Osteoblast (primary cell): ENCODE results near the gene MCOLN1. TPM values are rescaled to one million over a fixed set of nuclear protein-coding genes. Genes with fewer than 3 reads are reported as not detected.

ENCODE experiments used
- DNase-seq: peaks from one replicate; pipeline ENCODE4 v3.0.0; 2011; ENCODE audit warnings: low spot score, mixed read lengths; ENCODE audit not compliant: insufficient read length; ENCODE audit errors: missing footprints
- H2AFZ ChIP-seq: 2 replicates; pipeline ENCODE4 v1.6.0; 2011; ENCODE audit warnings: mild to moderate bottlenecking, low read length
- H3K27ac ChIP-seq: 2 replicates; pipeline ENCODE4 v1.5.1; 2011; ENCODE audit warnings: mild to moderate bottlenecking, low read depth, low read length, moderate library complexity
- H3K27me3 ChIP-seq: 2 replicates; pipeline ENCODE4 v1.6.0; 2012; ENCODE audit warnings: mild to moderate bottlenecking, control low read depth, inconsistent platforms, low read length, moderate library complexity; ENCODE audit not compliant: insufficient read depth
- H3K36me3 ChIP-seq: 2 replicates; pipeline ENCODE4 v1.5.1; 2011; ENCODE audit warnings: mild to moderate bottlenecking, low read length, control low read depth, moderate library complexity; ENCODE audit not compliant: insufficient read depth
- H3K4me1 ChIP-seq: 2 replicates; pipeline ENCODE4 v1.5.1; 2011; ENCODE audit warnings: mild to moderate bottlenecking, low read length, control low read depth, moderate library complexity; ENCODE audit not compliant: insufficient read depth
- H3K4me2 ChIP-seq: 2 replicates; pipeline ENCODE4 v1.6.0; 2011; ENCODE audit warnings: mild to moderate bottlenecking, low read length; ENCODE audit not compliant: insufficient read depth
- H3K4me3 ChIP-seq: fragments of 200-600 bp; sonication (generic); 3 replicates; pipeline ENCODE4 v1.5.1; 2012; ENCODE audit warnings: mild to moderate bottlenecking, low read length, inconsistent platforms; ENCODE audit not compliant: insufficient read depth
- H3K79me2 ChIP-seq: 2 replicates; pipeline ENCODE4 v1.6.0; 2012; ENCODE audit warnings: mild to moderate bottlenecking, low read length, control low read depth, inconsistent platforms; ENCODE audit not compliant: insufficient read depth
- H3K9me3 ChIP-seq: 2 replicates; pipeline ENCODE4 v1.5.1; 2011; ENCODE audit warnings: low read depth, low read length, control low read depth
- H4K20me1 ChIP-seq: 2 replicates; pipeline ENCODE4 v1.6.0; 2012; ENCODE audit warnings: mild to moderate bottlenecking, low read length, control low read depth; ENCODE audit not compliant: insufficient read depth
- small RNA-seq: library from RNA; depleted of rRNA; stranded (forward); fragments of <200 nt; gene quantifications from one replicate; pipeline ENCODE3, GENCODE V24; 2012
- total RNA-seq: library from RNA; depleted of rRNA; stranded (reverse); fragments of >200 nt; gene quantifications from 2 replicates; pipeline ENCODE4 v1.2.3, GENCODE V29; 2012
- TF ChIP-seq, protein P1 (sequence below): IDR thresholded peaks from 2 replicates; pipeline ENCODE4 v1.5.1; 2011; ENCODE audit warnings: mild to moderate bottlenecking, low read depth, low read length, moderate library complexity; ENCODE audit errors: extremely low read depth

MCOLN1 gene
- total RNA-seq, 1 donor = 16.6 TPM

DNA sequence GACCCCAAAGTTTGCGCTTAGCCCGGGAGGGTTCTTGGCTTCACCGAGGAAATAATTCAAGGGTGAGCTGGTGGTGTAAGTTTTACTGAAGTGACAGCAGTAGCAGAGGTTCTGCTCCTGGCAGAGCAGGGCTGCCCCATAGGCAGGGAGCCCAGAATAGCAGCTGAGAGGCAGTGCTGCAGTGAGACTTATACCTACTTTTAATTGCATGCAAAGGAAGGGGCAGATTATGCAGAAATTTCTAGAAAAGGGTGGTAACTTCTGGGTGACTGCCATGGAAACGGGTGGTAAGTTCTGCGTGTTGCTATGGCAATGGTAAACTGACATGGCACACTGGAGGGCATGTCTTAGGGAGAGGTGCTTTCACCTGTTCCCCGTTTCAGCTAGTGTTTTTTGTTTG, 55.7 kb downstream of the MCOLN1 start:
- Histone ChIP-seq H3K4me2 (no peak overlapping the region), H3K27ac (no peak overlapping the region), H3K9me3 (no peaks in the 10 kb centered on the region), H3K4me1 (no peaks in the 10 kb centered on the region), H4K20me1 (no peaks in the 10 kb centered on the region), H3K27me3 (no peaks in the 10 kb centered on the region), H3K4me3 (no peak overlapping the region), H2AFZ (no peak overlapping the region), H3K36me3 (no peaks in the 10 kb centered on the region), H3K79me2 (no peaks in the 10 kb centered on the region)
- TF ChIP-seq, protein P1, sequence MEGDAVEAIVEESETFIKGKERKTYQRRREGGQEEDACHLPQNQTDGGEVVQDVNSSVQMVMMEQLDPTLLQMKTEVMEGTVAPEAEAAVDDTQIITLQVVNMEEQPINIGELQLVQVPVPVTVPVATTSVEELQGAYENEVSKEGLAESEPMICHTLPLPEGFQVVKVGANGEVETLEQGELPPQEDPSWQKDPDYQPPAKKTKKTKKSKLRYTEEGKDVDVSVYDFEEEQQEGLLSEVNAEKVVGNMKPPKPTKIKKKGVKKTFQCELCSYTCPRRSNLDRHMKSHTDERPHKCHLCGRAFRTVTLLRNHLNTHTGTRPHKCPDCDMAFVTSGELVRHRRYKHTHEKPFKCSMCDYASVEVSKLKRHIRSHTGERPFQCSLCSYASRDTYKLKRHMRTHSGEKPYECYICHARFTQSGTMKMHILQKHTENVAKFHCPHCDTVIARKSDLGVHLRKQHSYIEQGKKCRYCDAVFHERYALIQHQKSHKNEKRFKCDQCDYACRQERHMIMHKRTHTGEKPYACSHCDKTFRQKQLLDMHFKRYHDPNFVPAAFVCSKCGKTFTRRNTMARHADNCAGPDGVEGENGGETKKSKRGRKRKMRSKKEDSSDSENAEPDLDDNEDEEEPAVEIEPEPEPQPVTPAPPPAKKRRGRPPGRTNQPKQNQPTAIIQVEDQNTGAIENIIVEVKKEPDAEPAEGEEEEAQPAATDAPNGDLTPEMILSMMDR = no peak
- DNase-seq = no peak

DNA sequence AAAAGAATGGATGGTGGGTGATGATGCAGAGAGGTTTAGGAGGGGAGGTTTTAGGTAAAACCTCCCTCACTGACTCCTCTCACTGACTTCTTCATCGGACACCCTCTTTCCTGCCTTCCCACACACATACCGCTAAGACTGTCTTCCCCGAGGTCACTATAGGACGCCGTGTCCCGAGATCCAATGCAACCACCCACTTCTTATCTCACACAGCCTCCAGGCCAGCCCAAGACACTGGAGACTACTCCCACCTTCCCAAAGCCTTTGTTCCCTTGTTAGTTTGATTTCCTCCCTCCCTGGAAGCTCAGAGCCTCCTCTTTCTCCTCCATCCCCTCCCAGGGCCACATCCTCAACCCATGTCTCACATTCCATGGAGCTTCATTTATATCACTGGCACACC, 56.8 kb downstream of the MCOLN1 start:
- H4K20me1 ChIP-seq = no peaks in the 10 kb centered on the region
- H3K79me2 ChIP-seq = no peaks in the 10 kb centered on the region
- no peaks in the 10 kb centered on the region for H3K9me3 ChIP-seq
- H3K27me3 ChIP-seq = no peaks in the 10 kb centered on the region
- H2AFZ ChIP-seq = no peak overlapping the region
- H3K4me1 ChIP-seq = no peaks in the 10 kb centered on the region
- H3K27ac ChIP-seq = no peak overlapping the region
- DNase-seq = peak; percentile 23
- H3K4me3 ChIP-seq = no peak overlapping the region
- TF ChIP-seq, protein P1 = no peak
- H3K36me3 ChIP-seq = no peaks in the 10 kb centered on the region
- no peak overlapping the region for H3K4me2 ChIP-seq

DNA sequence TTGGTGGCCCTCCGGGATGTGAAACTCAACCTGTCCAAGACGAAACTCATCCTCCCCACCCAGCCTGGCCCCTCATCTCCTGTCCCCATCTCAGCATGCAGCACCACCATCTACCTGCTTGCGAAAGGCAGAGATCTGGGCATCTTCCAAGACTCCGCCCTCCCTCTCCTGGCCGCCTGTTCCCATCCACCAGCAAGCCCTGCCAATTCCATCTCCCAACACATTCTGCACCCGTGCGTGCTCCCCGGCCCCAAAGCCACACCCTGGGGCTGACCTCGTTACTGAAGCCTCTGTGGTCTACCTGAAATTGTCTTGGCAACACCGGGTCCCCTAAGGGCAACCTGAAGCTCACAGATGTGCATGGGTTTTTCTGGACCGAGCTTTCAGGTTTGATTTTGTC, 60.0 kb downstream of the MCOLN1 start:
- Histone ChIP-seq H3K4me2 (no peak overlapping the region), H3K79me2 (no peaks in the 10 kb centered on the region), H3K27me3 (no peaks in the 10 kb centered on the region), H4K20me1 (no peaks in the 10 kb centered on the region), H3K36me3 (no peaks in the 10 kb centered on the region), H2AFZ (no peak overlapping the region), H3K27ac (no peak overlapping the region), H3K4me3 (no peak overlapping the region), H3K9me3 (no peaks in the 10 kb centered on the region), H3K4me1 (no peaks in the 10 kb centered on the region)
- DNase-seq = no peak
- TF ChIP-seq, protein P1 = no peak

Small RNA genes lying within 50 kb of the gene (small RNA-seq; reads per million reads assigned to genes)
- not detected for gene AC008878.2

Other genes with a start within 250 kb of the MCOLN1 start
- gene INSR, start 228.2 kb upstream of the MCOLN1 start, total RNA-seq = 36.8 and 44.2 TPM in 2 replicates
- 32.1 and 44.5 TPM in 2 replicates for gene ARHGEF18, start 173.7 kb upstream of the MCOLN1 start, total RNA-seq
- 2.9 and 4.1 TPM in 2 replicates for gene PEX11G, start 33.6 kb upstream of the MCOLN1 start, total RNA-seq
- 25.0 and 26.1 TPM in 2 replicates for gene ZNF358, start 6.5 kb upstream of the MCOLN1 start, total RNA-seq
- 75.1 and 83.6 TPM in 2 replicates for gene PNPLA6, start 13.1 kb downstream of the MCOLN1 start, total RNA-seq
- gene CAMSAP3, start 73.2 kb downstream of the MCOLN1 start, total RNA-seq = not detected in 2 replicates
- gene XAB2, start 106.9 kb downstream of the MCOLN1 start, total RNA-seq = 35.9 and 40.5 TPM in 2 replicates
- 9.0 and 9.4 TPM in 2 replicates for gene PET100, start 107.2 kb downstream of the MCOLN1 start, total RNA-seq
- not detected in 2 replicates for gene PCP2, start 111.1 kb downstream of the MCOLN1 start, total RNA-seq
- 1.2 and 3.3 TPM in 2 replicates for gene STXBP2, start 114.5 kb downstream of the MCOLN1 start, total RNA-seq
- not detected in 2 replicates for gene RETN, start 146.4 kb downstream of the MCOLN1 start, total RNA-seq
- gene MCEMP1, start 154.5 kb downstream of the MCOLN1 start, total RNA-seq = not detected in 2 replicates
- 23.3 and 26.4 TPM in 2 replicates for gene TRAPPC5, start 158.2 kb downstream of the MCOLN1 start, total RNA-seq
- not detected in 2 replicates for gene FCER2, start 179.5 kb downstream of the MCOLN1 start, total RNA-seq
- not detected in 2 replicates for gene CLEC4G, start 209.5 kb downstream of the MCOLN1 start, total RNA-seq
- gene CD209, start 224.9 kb downstream of the MCOLN1 start, total RNA-seq = not detected in 2 replicates
- gene CLEC4M, start 240.6 kb downstream of the MCOLN1 start, total RNA-seq = not detected in 2 replicates